Measurements from ENCODE around the gene NCAM1.

- TF ChIP-seq, protein P1, sequence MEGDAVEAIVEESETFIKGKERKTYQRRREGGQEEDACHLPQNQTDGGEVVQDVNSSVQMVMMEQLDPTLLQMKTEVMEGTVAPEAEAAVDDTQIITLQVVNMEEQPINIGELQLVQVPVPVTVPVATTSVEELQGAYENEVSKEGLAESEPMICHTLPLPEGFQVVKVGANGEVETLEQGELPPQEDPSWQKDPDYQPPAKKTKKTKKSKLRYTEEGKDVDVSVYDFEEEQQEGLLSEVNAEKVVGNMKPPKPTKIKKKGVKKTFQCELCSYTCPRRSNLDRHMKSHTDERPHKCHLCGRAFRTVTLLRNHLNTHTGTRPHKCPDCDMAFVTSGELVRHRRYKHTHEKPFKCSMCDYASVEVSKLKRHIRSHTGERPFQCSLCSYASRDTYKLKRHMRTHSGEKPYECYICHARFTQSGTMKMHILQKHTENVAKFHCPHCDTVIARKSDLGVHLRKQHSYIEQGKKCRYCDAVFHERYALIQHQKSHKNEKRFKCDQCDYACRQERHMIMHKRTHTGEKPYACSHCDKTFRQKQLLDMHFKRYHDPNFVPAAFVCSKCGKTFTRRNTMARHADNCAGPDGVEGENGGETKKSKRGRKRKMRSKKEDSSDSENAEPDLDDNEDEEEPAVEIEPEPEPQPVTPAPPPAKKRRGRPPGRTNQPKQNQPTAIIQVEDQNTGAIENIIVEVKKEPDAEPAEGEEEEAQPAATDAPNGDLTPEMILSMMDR (conservative IDR thresholded peaks at IDR 0.05): no peak
- no peak for TF ChIP-seq ZFX (IDR thresholded peaks at IDR 0.05)
These were observed 111.1 kb downstream of the NCAM1 start for GRCh38 chr11:113072237-113072858.
